HEK293T (cell line): ENCODE data around the gene C5AR2.

Experiments used
- CTCF ChIA-PET: fragments of 350-600 bp; formaldehyde crosslinking; extraction: SDS; loops from one replicate; lab custom pipeline; 2021; ENCODE audit warnings: antibody characterized with exemption, inconsistent platforms; lab: Yijun Ruan, JAX
- POLR2A ChIA-PET: fragments of 350-600 bp; formaldehyde crosslinking; extraction: SDS; loops from one replicate; lab custom pipeline; 2020; ENCODE audit warnings: antibody characterized with exemption, inconsistent platforms; lab: Yijun Ruan, JAX
- DNase-seq: peaks from one replicate; pipeline ENCODE4 v3.0.0; 2012; ENCODE audit warnings: mixed read lengths; ENCODE audit errors: extremely low spot score
- ARNT ChIP-seq: fragments of 450-650 bp; IDR thresholded peaks from 2 replicates; pipeline ENCODE4 v1.6.1; 2017; ENCODE audit warnings: mild to moderate bottlenecking
- BHLHE40 ChIP-seq: fragments of 450-650 bp; IDR thresholded peaks from 2 replicates; pipeline ENCODE4 v1.6.1; 2016; ENCODE audit warnings: mild to moderate bottlenecking, moderate library complexity, borderline replicate concordance
- CTBP1 ChIP-seq: fragments of 450-650 bp; IDR thresholded peaks from 2 replicates; pipeline ENCODE4 v1.6.1; 2016; ENCODE audit warnings: borderline replicate concordance
- ELF4 ChIP-seq: fragments of 450-650 bp; IDR thresholded peaks from 2 replicates; pipeline ENCODE4 v1.6.1; 2017; ENCODE audit warnings: antibody characterized with exemption
- FOXA1 ChIP-seq: fragments of 450-650 bp; IDR thresholded peaks from 2 replicates; pipeline ENCODE4 v1.6.1; 2016; ENCODE audit warnings: mild to moderate bottlenecking
- FOXK2 ChIP-seq: fragments of 450-650 bp; IDR thresholded peaks from 2 replicates; pipeline ENCODE4 v1.6.1; 2016; ENCODE audit warnings: mild to moderate bottlenecking
- FOXM1 ChIP-seq: fragments of 450-650 bp; IDR thresholded peaks from 2 replicates; pipeline ENCODE4 v1.6.1; 2017; ENCODE audit warnings: mild to moderate bottlenecking, borderline replicate concordance
- HDGF ChIP-seq: fragments of 450-650 bp; IDR thresholded peaks from 2 replicates; pipeline ENCODE4 v1.6.1; 2017; ENCODE audit warnings: antibody characterized with exemption, borderline replicate concordance
- L3MBTL2 ChIP-seq: fragments of 450-650 bp; conservative IDR thresholded peaks from 2 replicates; pipeline ENCODE4 v1.6.1; 2016; ENCODE audit warnings: mild to moderate bottlenecking
- LEF1 ChIP-seq: fragments of 450-650 bp; IDR thresholded peaks from 2 replicates; pipeline ENCODE4 v1.6.1; 2017; ENCODE audit warnings: mild to moderate bottlenecking, borderline replicate concordance
- NFRKB ChIP-seq: fragments of 450-650 bp; IDR thresholded peaks from 2 replicates; pipeline ENCODE4 v1.6.1; 2016; ENCODE audit warnings: mild to moderate bottlenecking, moderate library complexity
- PKNOX1 ChIP-seq: fragments of 450-650 bp; IDR thresholded peaks from 2 replicates; pipeline ENCODE4 v1.6.1; 2016
- SP1 ChIP-seq: fragments of 450-650 bp; IDR thresholded peaks from 2 replicates; pipeline ENCODE4 v1.6.1; 2017
- SUZ12 ChIP-seq: fragments of 450-650 bp; IDR thresholded peaks from 2 replicates; pipeline ENCODE4 v1.6.1; 2016; ENCODE audit warnings: mild to moderate bottlenecking
- TARDBP ChIP-seq: fragments of 450-650 bp; IDR thresholded peaks from 2 replicates; pipeline ENCODE4 v1.6.1; 2016
- ZNF384 ChIP-seq: fragments of 450-650 bp; IDR thresholded peaks from 2 replicates; pipeline ENCODE4 v1.6.1; 2016

The C5AR2 gene

GRCh38 chr19:47351548-47351947 is 19.6 kb downstream of the C5AR2 start:
- TF ChIP-seq NFRKB, result no peak
- TF ChIP-seq L3MBTL2, result no peak
- TF ChIP-seq LEF1, result no peak
- TF ChIP-seq SUZ12, result no peak
- no peak for TF ChIP-seq TARDBP
- no peak for TF ChIP-seq FOXA1
- TF ChIP-seq BHLHE40, result no peak
- no peak for TF ChIP-seq ELF4
- no peak for TF ChIP-seq ARNT
- TF ChIP-seq SP1, result no peak
- TF ChIP-seq FOXM1, result no peak
- no peak for TF ChIP-seq ZNF384
- no peak for TF ChIP-seq PKNOX1
- no peak for TF ChIP-seq CTBP1
- no peak for TF ChIP-seq FOXK2
- TF ChIP-seq HDGF, result no peak
- DNase-seq, result peak; percentile 68
- ChIA-PET CTCF (interaction anchor here (1.5 kb wide), 1 partner anchor 26 kb away, joined by 4 read pairs; no protein-coding TSS in a partner anchor), POLR2A (interaction anchor here (1.4 kb wide), 1 partner anchor 76 kb away, joined by 3 read pairs; no protein-coding TSS in a partner anchor)

- ChIA-PET POLR2A (interaction anchor here (1.4 kb wide), 1 partner anchor 76 kb away, joined by 3 read pairs; no protein-coding TSS in a partner anchor), CTCF (no interaction called here)
- no peak for DNase-seq
- TF ChIP-seq HDGF (no peak), TARDBP (no peak), SUZ12 (no peak), ELF4 (no peak), FOXM1 (no peak), LEF1 (no peak), BHLHE40 (no peak), FOXA1 (no peak), ARNT (no peak), FOXK2 (no peak), ZNF384 (no peak), CTBP1 (no peak), SP1 (no peak), PKNOX1 (no peak)
Observed at GRCh38 chr19:47352095-47352494, 20.1 kb downstream of the C5AR2 start.

- no peak for DNase-seq
- TF ChIP-seq ZNF384, result no peak
- no peak for TF ChIP-seq LEF1
- no peak for TF ChIP-seq FOXA1
- TF ChIP-seq TARDBP, result no peak
- TF ChIP-seq ELF4, result no peak
- TF ChIP-seq HDGF, result no peak
- ChIA-PET CTCF (interaction anchor here (0.5 kb wide), 1 partner anchor 9 kb away, joined by 3 read pairs; no protein-coding TSS in a partner anchor), POLR2A (no interaction called here)
Observed at GRCh38 chr19:47353307-47353712, 21.3 kb downstream of the C5AR2 start.

GRCh38 chr19:47356900-47357299 is 24.9 kb downstream of the C5AR2 start:
- POLR2A ChIA-PET, result interaction anchor here (1.1 kb wide), 1 partner anchor 8 kb away, joined by 3 read pairs; no protein-coding TSS in a partner anchor
- no peak for TF ChIP-seq ARNT
- no peak for TF ChIP-seq FOXA1
- no peak for TF ChIP-seq CTBP1
- no peak for TF ChIP-seq TARDBP
- TF ChIP-seq BHLHE40, result no peak
- TF ChIP-seq SUZ12, result no peak
- TF ChIP-seq PKNOX1, result no peak
- DNase-seq, result no peak
- CTCF ChIA-PET, result no interaction called here

- TF ChIP-seq TARDBP, result no peak
- TF ChIP-seq L3MBTL2, result no peak
- TF ChIP-seq FOXK2, result no peak
- TF ChIP-seq CTBP1, result no peak
- TF ChIP-seq BHLHE40, result no peak
- DNase-seq, result no peak
- CTCF ChIA-PET, result interaction anchor here (0.5 to 1.6 kb wide), 3 partner anchors 9 to 60 kb away, joined by 3 to 6 read pairs (median 5); partner anchors contain the start of gene DHX34
- POLR2A ChIA-PET, result interaction anchor here (1.1 kb wide), 1 partner anchor 10 kb away, joined by 3 read pairs; no protein-coding TSS in a partner anchor
Observed at GRCh38 chr19:47357788-47358680, 26.1 kb downstream of the C5AR2 start.

- no peak for TF ChIP-seq ELF4
- CTCF ChIA-PET, result interaction anchor here (0.9 to 1.6 kb wide), 2 partner anchors 10 to 32 kb away, joined by 4 to 6 read pairs; partner anchors contain the start of gene DHX34
- no peak for DNase-seq
- POLR2A ChIA-PET, result interaction anchor here (0.9 kb wide), 1 partner anchor 10 kb away, joined by 4 read pairs; the partner anchor contains the start of gene DHX34
Observed at GRCh38 chr19:47358936-47359335, 27.0 kb downstream of the C5AR2 start.
